Progenitor cell of endocrine pancreas (in vitro differentiated cells): ENCODE results near the gene LIPT2. TPM values are rescaled to one million over a fixed set of nuclear protein-coding genes. Genes with fewer than 3 reads are reported as not detected.
"Not testable (repeated sequence)": the region's sequence is repeated elsewhere in the genome, so short reads cannot be mapped to it uniquely, and the experiment has no call there.

Source experiments
- DNase-seq: peaks from one replicate; pipeline ENCODE4 v3.0.0; 2021; ENCODE audit warnings: low spot score; ENCODE audit not compliant: unreplicated experiment
- H3K27ac Mint-ChIP-seq: 2 replicates; pipeline ENCODE4 v1.8.0; 2021; ENCODE audit warnings: mild to moderate bottlenecking, moderate library complexity, mixed read lengths
- H3K27me3 Mint-ChIP-seq: 2 replicates; pipeline ENCODE4 v1.8.0; 2021; ENCODE audit warnings: mixed read lengths
- H3K36me3 Mint-ChIP-seq: 2 replicates; pipeline ENCODE4 v1.8.0; 2022; ENCODE audit warnings: mixed read lengths; ENCODE audit not compliant: insufficient read depth
- H3K4me1 Mint-ChIP-seq: 2 replicates; pipeline ENCODE4 v1.8.0; 2021; ENCODE audit warnings: low read depth, mixed read lengths
- H3K4me3 Mint-ChIP-seq: 2 replicates; pipeline ENCODE4 v1.8.0; 2021; ENCODE audit warnings: low read depth, mild to moderate bottlenecking, moderate library complexity, mixed read lengths
- H3K9me3 Mint-ChIP-seq: 2 replicates; pipeline ENCODE4 v1.8.0; 2021; ENCODE audit warnings: low read depth, mixed read lengths
- CTCF ChIP-seq: fragments of 200-600 bp; sonication (generic); IDR thresholded peaks from one replicate; pipeline ENCODE4 v1.5.0; 2021; ENCODE audit warnings: antibody characterized with exemption, mild to moderate bottlenecking; ENCODE audit not compliant: unreplicated experiment
- total RNA-seq: library from RNA; stranded (reverse); gene quantifications from 2 replicates; pipeline ENCODE4 v1.2.1, GENCODE V29; 2021

The LIPT2 gene
- total RNA-seq, 1 donor from 2014 or later, result 9.1 TPM

DNA sequence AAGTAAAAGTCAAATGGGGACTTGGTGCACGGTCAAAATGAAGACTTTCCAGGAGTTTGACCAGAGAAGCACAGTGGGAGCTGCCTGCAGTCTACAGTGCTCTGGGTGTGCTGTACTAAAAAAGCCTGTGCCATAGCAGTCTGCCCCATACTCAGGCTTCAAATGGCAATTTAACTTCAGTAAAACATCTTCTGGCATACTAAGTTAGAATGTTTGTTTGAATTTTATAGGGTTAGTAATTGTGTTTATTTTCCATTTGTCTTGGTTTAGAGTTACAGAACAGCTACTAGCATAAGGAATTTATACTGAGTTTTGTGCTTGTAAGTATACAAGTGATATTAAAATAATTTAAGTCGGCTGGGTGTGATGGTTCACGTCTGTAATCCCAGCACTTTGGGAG is 29.3 kb upstream of the LIPT2 start:
- DNase-seq, result no peak
- Mint-ChIP-seq H3K4me1 (peaks cover 11% of the 10 kb centered on the region), H3K27me3 (peaks cover 3% of the 10 kb centered on the region), H3K4me3 (no peak overlapping the region), H3K36me3 (no peaks in the 10 kb centered on the region), H3K9me3 (no peaks in the 10 kb centered on the region), H3K27ac (no peak overlapping the region)
- TF ChIP-seq CTCF, result no peak

GRCh38 chr11:74521666-74522252 is 28.2 kb upstream of the LIPT2 start:
- DNase-seq, result no peak
- Mint-ChIP-seq H3K27ac (peak overlapping the region; percentile 33), H3K27me3 (peaks cover 3% of the 10 kb centered on the region), H3K4me3 (no peak overlapping the region), H3K36me3 (no peaks in the 10 kb centered on the region), H3K9me3 (peaks cover 7% of the 10 kb centered on the region), H3K4me1 (peaks cover 11% of the 10 kb centered on the region)
- TF ChIP-seq CTCF, result no peak

- no peak overlapping the region for H3K4me3 Mint-ChIP-seq
- TF ChIP-seq CTCF, result no peak
- H3K27ac Mint-ChIP-seq, result peak overlapping the region; percentile 47
- peaks cover 12% of the 10 kb centered on the region for H3K9me3 Mint-ChIP-seq
- peaks cover 3% of the 10 kb centered on the region for H3K27me3 Mint-ChIP-seq
- no peaks in the 10 kb centered on the region for H3K36me3 Mint-ChIP-seq
- H3K4me1 Mint-ChIP-seq, result peaks cover 11% of the 10 kb centered on the region
- no peak for DNase-seq
These were observed 27.6 kb upstream of the LIPT2 start for GRCh38 chr11:74520927-74521665.

- H3K4me3 Mint-ChIP-seq, result no peak overlapping the region
- H3K27me3 Mint-ChIP-seq, result peaks cover 3% of the 10 kb centered on the region
- TF ChIP-seq CTCF, result no peak
- H3K36me3 Mint-ChIP-seq, result no peaks in the 10 kb centered on the region
- H3K4me1 Mint-ChIP-seq, result peaks cover 11% of the 10 kb centered on the region
- no peak overlapping the region for H3K27ac Mint-ChIP-seq
- H3K9me3 Mint-ChIP-seq, result peaks cover 17% of the 10 kb centered on the region
- DNase-seq, result no peak
These were observed 26.8 kb upstream of the LIPT2 start for GRCh38 chr11:74520316-74520715.

DNA sequence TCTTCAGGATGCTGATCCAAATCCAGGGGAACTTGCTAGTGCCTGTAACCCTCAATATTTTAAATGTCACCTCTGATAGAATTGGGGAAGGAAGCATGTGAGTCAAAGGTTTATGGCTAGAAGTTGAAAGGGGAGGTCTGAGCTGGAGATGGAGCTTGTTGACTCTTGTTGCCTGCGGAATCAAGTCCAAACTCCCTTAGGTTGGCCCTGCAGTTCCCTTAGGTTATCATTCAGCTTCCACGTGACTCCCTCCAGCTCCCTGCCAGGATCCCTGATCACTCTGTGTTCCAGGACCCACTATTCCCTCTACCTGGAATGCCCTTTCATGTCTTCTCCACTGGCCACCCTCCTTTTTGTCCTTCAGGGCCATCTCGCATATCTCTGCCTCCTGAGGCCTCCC is 26.2 kb upstream of the LIPT2 start:
- H3K27me3 Mint-ChIP-seq, result peaks cover 3% of the 10 kb centered on the region
- TF ChIP-seq CTCF, result no peak
- DNase-seq, result no peak

DNA sequence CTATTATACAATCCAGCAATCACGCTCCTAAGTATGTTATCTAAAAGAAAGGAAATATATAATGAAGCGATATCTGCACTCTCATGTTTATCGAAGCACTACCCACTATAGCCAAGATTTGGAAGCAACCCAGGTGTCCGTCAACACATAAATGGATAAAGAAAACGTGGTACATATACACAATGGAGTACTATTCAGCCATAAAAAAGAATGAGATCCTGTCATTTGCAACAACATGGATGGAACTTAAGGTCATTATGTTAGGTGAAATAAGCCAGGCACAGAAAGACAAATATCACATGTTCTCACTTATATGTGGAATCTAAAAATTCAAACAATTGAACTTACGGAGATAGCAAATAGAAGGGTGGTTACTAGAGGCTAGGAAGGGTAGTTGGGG is 24.1 kb upstream of the LIPT2 start:
- H3K4me3 Mint-ChIP-seq, DNase-seq, H3K27ac Mint-ChIP-seq, H3K4me1 Mint-ChIP-seq, H3K36me3 Mint-ChIP-seq, H3K27me3 Mint-ChIP-seq: not testable (repeated sequence)
- H3K9me3 Mint-ChIP-seq, result peaks cover 21% of the 10 kb centered on the region

More for the DNA sequence above, 26.2 kb upstream of the LIPT2 start:
- H3K36me3 Mint-ChIP-seq, result no peaks in the 10 kb centered on the region
- H3K27ac Mint-ChIP-seq, result no peak overlapping the region
- peaks cover 9% of the 10 kb centered on the region for H3K4me1 Mint-ChIP-seq
- peaks cover 21% of the 10 kb centered on the region for H3K9me3 Mint-ChIP-seq
- H3K4me3 Mint-ChIP-seq, result no peak overlapping the region
